Kasumi-1 (cell line): Measurements from ENCODE around the gene CHD2.
"Not testable (repeated sequence)": the region's sequence is repeated elsewhere in the genome, so short reads cannot be mapped to it uniquely, and the experiment has no call there.

Experiments
- DNase-seq, 2 experiments: peaks; one replicate each; lab custom pipeline; 2025; lab: John Stamatoyannopoulos, UW

The CHD2 gene

GRCh38 chr15:92899948-92900730, at the start of gene CHD2:
TSS of gene CHD2 (plus strand) at chr15:92900324. CDS start at chr15:92901238, 914 bp downstream.
- peak; percentile 90 to 94 for DNase-seq

GRCh38 chr15:92853222-92853621, 46.9 kb upstream of the CHD2 start:
- no peak for DNase-seq

GRCh38 chr15:92861742-92862141, 38.4 kb upstream of the CHD2 start:
- no peak for DNase-seq

GRCh38 chr15:92864127-92864814, 35.9 kb upstream of the CHD2 start:
- DNase-seq, result no peak

- no peak for DNase-seq
Observed at GRCh38 chr15:92869263-92869940, 30.7 kb upstream of the CHD2 start.

- DNase-seq, result no peak
Observed at GRCh38 chr15:92870010-92870591, 30.0 kb upstream of the CHD2 start.

- not testable (repeated sequence) for DNase-seq
Observed at GRCh38 chr15:92872967-92873366, 27.2 kb upstream of the CHD2 start.

GRCh38 chr15:92877000-92877399, 23.1 kb upstream of the CHD2 start:
- DNase-seq, result no peak

GRCh38 chr15:92877416-92877815, 22.7 kb upstream of the CHD2 start:
- no peak for DNase-seq

- no peak for DNase-seq
Observed at GRCh38 chr15:92878593-92879053, 21.5 kb upstream of the CHD2 start.

- DNase-seq, result no peak
Observed at GRCh38 chr15:92879949-92880725, 20.0 kb upstream of the CHD2 start.

GRCh38 chr15:92880796-92881195, 19.3 kb upstream of the CHD2 start:
- no peak for DNase-seq

- no peak for DNase-seq
Observed at GRCh38 chr15:92881211-92881754, 18.8 kb upstream of the CHD2 start.

GRCh38 chr15:92881802-92882696, 18.1 kb upstream of the CHD2 start:
- DNase-seq, result peak; percentile 99

GRCh38 chr15:92882697-92883162, 17.4 kb upstream of the CHD2 start:
- peak; percentile 97 for DNase-seq

GRCh38 chr15:92883163-92883875, 16.8 kb upstream of the CHD2 start:
- peak; percentile 19 to 25 for DNase-seq

GRCh38 chr15:92883876-92884435, 16.2 kb upstream of the CHD2 start:
- DNase-seq, result peak; percentile 18 to 37

- DNase-seq, result peak; percentile 20 to 36
Observed at GRCh38 chr15:92884436-92885223, 15.5 kb upstream of the CHD2 start.
